H9 (cell line): ENCODE data around the gene MAP3K20. TPM values are rescaled to one million over a fixed set of nuclear protein-coding genes. Genes with fewer than 3 reads are reported as not detected.

Experiments
- DNase-seq: peaks from one replicate; pipeline ENCODE4 v3.0.0-alpha.2; 2017
- H2AFZ ChIP-seq: one replicate; pipeline ENCODE4 v1.6.1; 2013; ENCODE audit warnings: mild to moderate bottlenecking, low read length, control low read depth, moderate library complexity
- H2AK5ac ChIP-seq: 2 replicates; pipeline ENCODE4 v1.6.1; 2013; ENCODE audit warnings: low read length, control low read depth, mixed read lengths; ENCODE audit not compliant: insufficient read length
- H2BK120ac ChIP-seq: one replicate; pipeline ENCODE4 v1.6.1; 2013; ENCODE audit warnings: low read depth, mild to moderate bottlenecking, low read length, control low read depth, inconsistent platforms; ENCODE audit not compliant: poor library complexity, severe bottlenecking
- H2BK12ac ChIP-seq: 2 replicates; pipeline ENCODE4 v1.6.1; 2013; ENCODE audit warnings: low read length, control low read depth, mixed read lengths, low read depth; ENCODE audit not compliant: insufficient read length
- H2BK15ac ChIP-seq: 2 replicates; pipeline ENCODE4 v1.6.1; 2013; ENCODE audit warnings: low read depth, low read length, control low read depth
- H2BK20ac ChIP-seq: one replicate; pipeline ENCODE4 v1.6.1; 2013; ENCODE audit warnings: low read depth, mild to moderate bottlenecking, low read length, control low read depth, inconsistent platforms; ENCODE audit not compliant: poor library complexity, severe bottlenecking
- H2BK5ac ChIP-seq: 2 replicates; pipeline ENCODE4 v1.6.1; 2013; ENCODE audit warnings: low read length, control low read depth, mixed read lengths; ENCODE audit not compliant: insufficient read length
- H3K14ac ChIP-seq: 2 replicates; pipeline ENCODE4 v1.6.1; 2013; ENCODE audit warnings: low read length, control low read depth; ENCODE audit not compliant: insufficient read depth
- H3K18ac ChIP-seq: 2 replicates; pipeline ENCODE4 v1.6.1; 2013; ENCODE audit warnings: low read depth, mild to moderate bottlenecking, mixed read lengths, low read length, control low read depth; ENCODE audit not compliant: insufficient read length
- H3K23ac ChIP-seq: 2 replicates; pipeline ENCODE4 v1.6.1; 2013; ENCODE audit warnings: low read length, control low read depth, mixed read lengths, low read depth; ENCODE audit not compliant: insufficient read length
- H3K23me2 ChIP-seq: 2 replicates; pipeline ENCODE4 v1.6.1; 2013; ENCODE audit warnings: low read depth, mild to moderate bottlenecking, mixed read lengths, low read length, control low read depth; ENCODE audit not compliant: insufficient read length, poor library complexity, severe bottlenecking
- H3K27ac ChIP-seq: 2 replicates; pipeline ENCODE4 v1.5.1; 2013; ENCODE audit warnings: low read length, control low read depth, mixed read lengths, low read depth; ENCODE audit not compliant: insufficient read length
- H3K27me3 ChIP-seq: 2 replicates; pipeline ENCODE4 v1.6.1; 2013; ENCODE audit warnings: low read length, control low read depth, inconsistent platforms; ENCODE audit not compliant: insufficient read depth
- H3K4ac ChIP-seq: 2 replicates; pipeline ENCODE4 v1.6.1; 2013; ENCODE audit warnings: low read depth, mild to moderate bottlenecking, control low read depth, inconsistent platforms, low read length, moderate library complexity
- H3K4me1 ChIP-seq: 2 replicates; pipeline ENCODE4 v1.6.1; 2013; ENCODE audit warnings: low read length, control low read depth, inconsistent platforms; ENCODE audit not compliant: insufficient read depth
- H3K4me2 ChIP-seq: 2 replicates; pipeline ENCODE4 v1.6.1; 2013; ENCODE audit warnings: low read length, control low read depth, mixed read lengths; ENCODE audit not compliant: insufficient read length, insufficient read depth
- H3K56ac ChIP-seq: 2 replicates; pipeline ENCODE4 v1.6.1; 2013; ENCODE audit warnings: low read depth, mild to moderate bottlenecking, mixed read lengths, low read length, control low read depth; ENCODE audit not compliant: insufficient read length
- H3K79me1 ChIP-seq: 2 replicates; pipeline ENCODE4 v1.6.1; 2013; ENCODE audit warnings: low read depth, mild to moderate bottlenecking, moderate library complexity, low read length, control low read depth, inconsistent platforms; ENCODE audit not compliant: insufficient read depth, poor library complexity, severe bottlenecking
- H3K79me2 ChIP-seq: 2 replicates; pipeline ENCODE4 v1.6.1; 2013; ENCODE audit warnings: low read length, control low read depth, inconsistent platforms; ENCODE audit not compliant: insufficient read depth
- H3K9ac ChIP-seq: 2 replicates; pipeline ENCODE4 v1.6.1; 2013; ENCODE audit warnings: low read length, control low read depth, mixed read lengths; ENCODE audit not compliant: insufficient read length; ENCODE audit errors: extremely low read depth
- H3K9me3 ChIP-seq: one replicate; pipeline ENCODE4 v1.6.1; 2013; ENCODE audit warnings: low read depth, low read length, inconsistent platforms; ENCODE audit not compliant: control insufficient read depth
- H3T11ph ChIP-seq: one replicate; pipeline ENCODE4 v1.6.1; 2013; ENCODE audit warnings: mild to moderate bottlenecking, low read length, control low read depth, inconsistent platforms
- H4K20me1 ChIP-seq: one replicate; pipeline ENCODE4 v1.6.1; 2013; ENCODE audit not compliant: control insufficient read depth, insufficient read length, insufficient read depth
- H4K5ac ChIP-seq: 2 replicates; pipeline ENCODE4 v1.6.1; 2013; ENCODE audit warnings: low read depth, mild to moderate bottlenecking, mixed read lengths, low read length, control low read depth; ENCODE audit not compliant: insufficient read length
- H4K8ac ChIP-seq: replicated peaks from 2 replicates; pipeline ENCODE4 v1.6.1; 2013; ENCODE audit warnings: low read length, control low read depth, mixed read lengths, low read depth; ENCODE audit not compliant: insufficient read length
- H4K91ac ChIP-seq: 2 replicates; pipeline ENCODE4 v1.6.1; 2013; ENCODE audit warnings: low read depth, mild to moderate bottlenecking, moderate library complexity, mixed read lengths, low read length, control low read depth; ENCODE audit not compliant: insufficient read length
- H3K27ac Mint-ChIP-seq, 3 experiments: 2 replicates in 2 of 3; 3 replicates in 1 of 3; pipeline ENCODE4 v1.8.0; 2020 to 2021; ENCODE audit warnings: mixed read lengths in 3 of 3, mild to moderate bottlenecking in 1 of 3, moderate library complexity in 1 of 3
- H3K27me3 Mint-ChIP-seq: 2 replicates; pipeline ENCODE4 v1.8.0; 2021; ENCODE audit warnings: low read depth, mild to moderate bottlenecking, moderate library complexity, mixed read lengths
- H3K36me3 Mint-ChIP-seq, 3 experiments: 2 replicates in 2 of 3; 3 replicates in 1 of 3; pipeline ENCODE4 v1.8.0; 2020 to 2021; ENCODE audit warnings: low read depth in 3 of 3, mixed read lengths in 3 of 3; ENCODE audit not compliant: insufficient read depth in 1 of 3
- H3K4me1 Mint-ChIP-seq, 2 experiments: 2 replicates each; pipeline ENCODE4 v1.8.0; 2020; ENCODE audit warnings: mixed read lengths in 2 of 2
- H3K4me3 Mint-ChIP-seq, 2 experiments: 2 replicates in 1 of 2; 3 replicates in 1 of 2; pipeline ENCODE4 v1.8.0; 2020 to 2021; ENCODE audit warnings: mild to moderate bottlenecking in 2 of 2, mixed read lengths in 2 of 2, moderate library complexity in 1 of 2
- H3K9me3 Mint-ChIP-seq, 2 experiments: 2 replicates in 1 of 2; 3 replicates in 1 of 2; pipeline ENCODE4 v1.8.0; 2020; ENCODE audit warnings: mild to moderate bottlenecking in 2 of 2, mixed read lengths in 2 of 2, moderate library complexity in 1 of 2
- WGBS: extraction: QIAGEN DNeasy Blood & Tissue Kit; methylation state at CpG from one replicate; pipeline ENCODE4 v1.1.7; 2013; ENCODE audit warnings: missing lambda C conversion rate, low lambda C conversion rate, mixed read lengths; ENCODE audit not compliant: insufficient read length; ENCODE audit errors: extremely low coverage; 5-methylcytosine and 5-hydroxymethylcytosine counted together
- total RNA-seq: library from RNA; stranded (reverse); gene quantifications from 2 replicates; pipeline ENCODE4 v1.2.1, GENCODE V29; 2021
- TF ChIP-seq, protein P1 (sequence below): fragments of 200-600 bp; sonication (generic); conservative IDR thresholded peaks from 3 replicates; pipeline ENCODE4 v1.8.0; 2021; ENCODE audit warnings: antibody characterized with exemption, mild to moderate bottlenecking

MAP3K20 gene
- total RNA-seq, 1 experiment from 2014 or later, result 8.7 TPM

DNA sequence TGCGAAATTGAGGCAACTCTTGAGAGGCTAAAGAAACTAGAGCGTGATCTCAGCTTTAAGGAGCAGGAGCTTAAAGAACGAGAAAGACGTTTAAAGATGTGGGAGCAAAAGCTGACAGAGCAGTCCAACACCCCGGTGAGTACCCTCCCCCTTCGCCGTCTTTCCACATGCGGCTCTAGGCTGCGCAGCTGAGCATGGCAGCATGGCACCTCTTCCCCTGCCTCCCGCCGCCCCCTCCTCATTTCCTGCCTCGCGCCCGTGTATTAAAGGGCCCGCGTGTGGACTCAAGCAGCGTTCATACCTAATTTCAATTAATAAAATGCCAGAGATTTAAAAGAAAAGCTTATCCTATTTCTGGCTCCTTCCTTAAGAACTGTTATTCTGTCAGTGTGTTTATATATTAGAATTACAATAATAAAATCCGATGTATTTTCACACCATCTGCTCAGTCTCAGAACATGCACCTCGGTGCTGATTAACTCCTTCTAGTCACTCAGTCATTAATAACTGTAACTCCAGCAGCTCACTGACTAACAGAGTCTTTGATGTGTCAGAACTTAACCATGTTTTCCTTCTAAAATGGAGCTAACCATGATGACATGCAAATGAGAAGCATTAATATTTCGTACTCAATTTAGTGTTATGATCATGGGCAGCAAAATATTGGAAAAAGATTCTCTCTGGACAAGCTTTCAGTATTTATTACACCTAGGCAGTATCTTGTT lies 141.6 kb downstream of the MAP3K20 start:
- no peak for DNase-seq
- no peak overlapping the region for H4K91ac ChIP-seq
- TF ChIP-seq, protein P1, sequence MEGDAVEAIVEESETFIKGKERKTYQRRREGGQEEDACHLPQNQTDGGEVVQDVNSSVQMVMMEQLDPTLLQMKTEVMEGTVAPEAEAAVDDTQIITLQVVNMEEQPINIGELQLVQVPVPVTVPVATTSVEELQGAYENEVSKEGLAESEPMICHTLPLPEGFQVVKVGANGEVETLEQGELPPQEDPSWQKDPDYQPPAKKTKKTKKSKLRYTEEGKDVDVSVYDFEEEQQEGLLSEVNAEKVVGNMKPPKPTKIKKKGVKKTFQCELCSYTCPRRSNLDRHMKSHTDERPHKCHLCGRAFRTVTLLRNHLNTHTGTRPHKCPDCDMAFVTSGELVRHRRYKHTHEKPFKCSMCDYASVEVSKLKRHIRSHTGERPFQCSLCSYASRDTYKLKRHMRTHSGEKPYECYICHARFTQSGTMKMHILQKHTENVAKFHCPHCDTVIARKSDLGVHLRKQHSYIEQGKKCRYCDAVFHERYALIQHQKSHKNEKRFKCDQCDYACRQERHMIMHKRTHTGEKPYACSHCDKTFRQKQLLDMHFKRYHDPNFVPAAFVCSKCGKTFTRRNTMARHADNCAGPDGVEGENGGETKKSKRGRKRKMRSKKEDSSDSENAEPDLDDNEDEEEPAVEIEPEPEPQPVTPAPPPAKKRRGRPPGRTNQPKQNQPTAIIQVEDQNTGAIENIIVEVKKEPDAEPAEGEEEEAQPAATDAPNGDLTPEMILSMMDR, result no peak
- H3K23ac ChIP-seq, result no peak overlapping the region
- no peaks in the 10 kb centered on the region for H3K27me3 ChIP-seq
- H2BK5ac ChIP-seq, result no peak overlapping the region
- no peak overlapping the region; the same call in 1 of the 2 replicates for H3K14ac ChIP-seq
- H3K23me2 ChIP-seq, result no peaks in the 10 kb centered on the region
- no peak overlapping the region for H3K4me2 ChIP-seq
- no peak overlapping the region for H2BK15ac ChIP-seq
- H3K4me3 Mint-ChIP-seq, result no peak overlapping the region
- no peaks in the 10 kb centered on the region for H3K27me3 Mint-ChIP-seq
- H3K4me1 ChIP-seq, result no peaks in the 10 kb centered on the region
- H3K27ac ChIP-seq, result no peak overlapping the region
- H3K4ac ChIP-seq, result no peak overlapping the region
- H2AK5ac ChIP-seq, result no peak overlapping the region
- peaks cover 19 to 20% of the 10 kb centered on the region in 2 experiments for H3K4me1 Mint-ChIP-seq
- H3K27ac Mint-ChIP-seq, result peak overlapping the region in 1 of 3 experiments; percentile 20; a peak in 1 of 7 replicates
- H3K18ac ChIP-seq, result peak overlapping the region; percentile 26
- no peaks in the 10 kb centered on the region for H3K9me3 Mint-ChIP-seq
- no peaks in the 10 kb centered on the region for H3K36me3 Mint-ChIP-seq
- H4K5ac ChIP-seq, result no peak overlapping the region
- H2BK20ac ChIP-seq, result no peak overlapping the region
- no peak overlapping the region for H3K9ac ChIP-seq
- no peaks in the 10 kb centered on the region for H3K79me2 ChIP-seq
- no peaks in the 10 kb centered on the region for H4K20me1 ChIP-seq
- H3K56ac ChIP-seq, result no peak overlapping the region
- no peaks in the 10 kb centered on the region for H3K79me1 ChIP-seq
- no peaks in the 10 kb centered on the region for H3K9me3 ChIP-seq
- no peak overlapping the region for H3T11ph ChIP-seq
- WGBS, result no CpG with 5 or more reads among the region's 20 CpGs
- no peak overlapping the region for H2BK120ac ChIP-seq
- H2BK12ac ChIP-seq, result no peak overlapping the region
- no peak overlapping the region for H4K8ac ChIP-seq
- H2AFZ ChIP-seq, result no peak overlapping the region
